ENCODE measurements around the gene TMEM190. TPM values are rescaled to one million over a fixed set of nuclear protein-coding genes. Genes with fewer than 3 reads are reported as not detected.

TMEM190 gene
- total and polyA plus RNA-seq, 2 experiments from 2014 or later: 6.6 TPM; not detected in 1

- 95% methylated on average over 15 of the region's 16 CpGs for WGBS (ENCODE audit: low lambda C conversion rate, missing lambda C conversion rate)
- H3K27me3 ChIP-seq: peaks cover 15% of the 10 kb centered on the region
- TF ChIP-seq EZH2 (IDR thresholded peaks at IDR 0.05; ENCODE audit: borderline replicate concordance) (no peak), CTCF (IDR thresholded peaks at IDR 0.05; ENCODE audit: poor library complexity) (no peak), EZH2phosphoT487 (IDR thresholded peaks at IDR 0.05; ENCODE audit: low read depth, severe bottlenecking, unreplicated experiment) (no peak)
These were observed 15.7 kb upstream of the TMEM190 start for GRCh38 chr19:55360902-55361301.

GRCh38 chr19:55362174-55362989, 14.2 kb upstream of the TMEM190 start:
- 87% methylated on average over 20 of the region's 38 CpGs for WGBS (ENCODE audit: low lambda C conversion rate, missing lambda C conversion rate)
- H3K4me1 ChIP-seq (ENCODE audit: insufficient read depth): no peaks in the 10 kb centered on the region
- H3K4me2 ChIP-seq: no peak overlapping the region
- no peak for DNase-seq (ENCODE audit: low spot score)
- H4K20me1 ChIP-seq (ENCODE audit: insufficient read depth, poor library complexity, severe bottlenecking): no peaks in the 10 kb centered on the region
- H3K9me2 ChIP-seq (replicated peaks; ENCODE audit: insufficient read depth): no peaks in the 10 kb centered on the region
- H3K27ac ChIP-seq: no peak overlapping the region
- H3K79me2 ChIP-seq: no peaks in the 10 kb centered on the region
- peaks cover under 1% of the 10 kb centered on the region for H3K27me3 ChIP-seq
- H3K36me3 ChIP-seq (replicated peaks; ENCODE audit: insufficient read depth, low read depth): no peaks in the 10 kb centered on the region
- H2AFZ ChIP-seq: no peak overlapping the region
- no peak overlapping the region for H3K4me3 ChIP-seq
- no peaks in the 10 kb centered on the region for H3K9me3 ChIP-seq (ENCODE audit: low read depth)
- TF ChIP-seq CTCF (IDR thresholded peaks at IDR 0.05; ENCODE audit: poor library complexity) (no peak), EZH2phosphoT487 (IDR thresholded peaks at IDR 0.05; ENCODE audit: low read depth, severe bottlenecking, unreplicated experiment) (no peak), EZH2 (IDR thresholded peaks at IDR 0.05; ENCODE audit: borderline replicate concordance) (no peak)

More at GRCh38 chr19:55360902-55361301, 15.7 kb upstream of the TMEM190 start:
- no peaks in the 10 kb centered on the region for H3K9me3 ChIP-seq (ENCODE audit: low read depth)
- no peaks in the 10 kb centered on the region for H3K4me1 ChIP-seq (ENCODE audit: insufficient read depth)
- no peak overlapping the region for H3K4me3 ChIP-seq
- no peak for DNase-seq (ENCODE audit: low spot score)
- H2AFZ ChIP-seq: no peak overlapping the region
- no peak overlapping the region for H3K4me2 ChIP-seq
- H3K79me2 ChIP-seq: no peaks in the 10 kb centered on the region
- no peaks in the 10 kb centered on the region for H4K20me1 ChIP-seq (ENCODE audit: insufficient read depth, poor library complexity, severe bottlenecking)
- no peak overlapping the region for H3K27ac ChIP-seq
- H3K36me3 ChIP-seq (replicated peaks; ENCODE audit: insufficient read depth, low read depth): no peaks in the 10 kb centered on the region
- no peaks in the 10 kb centered on the region for H3K9me2 ChIP-seq (replicated peaks; ENCODE audit: insufficient read depth)

GRCh38 chr19:55362990-55363716, 13.5 kb upstream of the TMEM190 start, which contains the start of gene GARIN5B:
TSS of gene GARIN5B (minus strand) at chr19:55363260. CDS start at chr19:55363066, 194 bp downstream.
- no peaks in the 10 kb centered on the region for H3K79me2 ChIP-seq
- no peak within 1 kb of the TSS for H3K4me2 ChIP-seq
- H3K9me3 ChIP-seq (ENCODE audit: low read depth): no peaks in the 10 kb centered on the region
- no peaks in the 10 kb centered on the region for H3K9me2 ChIP-seq (replicated peaks; ENCODE audit: insufficient read depth)
- no peak within 1 kb of the TSS for H2AFZ ChIP-seq
- H3K27ac ChIP-seq: no peak within 1 kb of the TSS
- no peak for DNase-seq (ENCODE audit: low spot score)
- H3K4me1 ChIP-seq (ENCODE audit: insufficient read depth): no peaks in the 10 kb centered on the region
- no peak within 1 kb of the TSS for H3K4me3 ChIP-seq
- no peaks in the 10 kb centered on the region for H3K36me3 ChIP-seq (replicated peaks; ENCODE audit: insufficient read depth, low read depth)
- peaks cover under 1% of the 10 kb centered on the region for H3K27me3 ChIP-seq
- TF ChIP-seq EZH2 (IDR thresholded peaks at IDR 0.05; ENCODE audit: borderline replicate concordance) (no peak), EZH2phosphoT487 (IDR thresholded peaks at IDR 0.05; ENCODE audit: low read depth, severe bottlenecking, unreplicated experiment) (no peak), CTCF (IDR thresholded peaks at IDR 0.05; ENCODE audit: poor library complexity) (no peak)
- H4K20me1 ChIP-seq (ENCODE audit: insufficient read depth, poor library complexity, severe bottlenecking): no peaks in the 10 kb centered on the region
- WGBS (ENCODE audit: low lambda C conversion rate, missing lambda C conversion rate): 76% methylated on average over 26 of the region's 27 CpGs

Measured in hepatocyte (in vitro differentiated cells).